Globus pallidus (tissue), 1 donor: ENCODE results near the gene IL17D.
"Not testable (repeated sequence)": the region's sequence is repeated elsewhere in the genome, so short reads cannot be mapped to it uniquely, and the experiment has no call there.

Source experiments
- DNase-seq: peaks from one replicate; pipeline ENCODE4 v3.0.0-alpha.2; 2015; ENCODE audit warnings: low spot score

The IL17D gene

GRCh38 chr13:20719783-20720182, 16.3 kb downstream of the IL17D start:
- no peak for DNase-seq

DNA sequence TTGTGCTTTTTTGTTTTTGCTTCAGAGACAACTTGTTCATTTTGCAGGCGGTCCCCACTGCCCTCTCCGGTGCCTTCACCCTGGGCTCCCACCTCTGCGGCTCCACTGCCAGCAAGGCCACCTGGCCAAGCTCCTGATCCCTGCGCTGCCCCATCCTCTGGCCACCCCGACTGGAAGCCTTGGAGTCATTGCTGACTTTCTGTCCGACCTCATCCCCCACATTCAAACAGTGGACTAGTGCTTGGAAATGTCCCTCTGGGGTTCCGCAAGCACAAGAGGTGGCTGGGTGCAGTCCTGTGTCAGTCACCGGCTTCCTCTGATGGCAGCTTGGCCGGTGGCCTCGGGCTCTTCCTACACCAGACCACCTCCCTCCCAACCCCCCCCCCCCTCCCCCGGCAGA, 17.0 kb downstream of the IL17D start:
- DNase-seq, result no peak

DNA sequence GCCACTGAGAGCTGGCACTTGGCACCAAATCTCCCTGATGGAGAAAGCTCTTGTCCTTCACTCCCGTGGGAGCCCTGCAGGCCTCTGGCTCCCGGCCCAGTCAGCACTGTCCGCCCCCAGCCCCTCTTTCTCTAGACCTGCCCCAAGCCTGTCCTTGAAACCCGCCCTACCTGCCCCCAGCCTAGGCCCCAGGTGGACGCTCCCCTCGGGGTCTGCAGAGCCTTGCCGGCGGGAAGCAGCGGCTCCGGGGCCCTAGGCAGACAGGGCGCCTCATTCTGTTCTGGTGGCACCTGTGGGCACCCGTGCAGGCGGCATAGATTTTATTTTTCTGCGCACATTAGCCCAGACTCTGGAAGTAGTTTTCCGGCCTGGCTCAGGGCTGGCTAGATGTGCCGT, 17.6 kb downstream of the IL17D start:
- DNase-seq, result no peak

DNA sequence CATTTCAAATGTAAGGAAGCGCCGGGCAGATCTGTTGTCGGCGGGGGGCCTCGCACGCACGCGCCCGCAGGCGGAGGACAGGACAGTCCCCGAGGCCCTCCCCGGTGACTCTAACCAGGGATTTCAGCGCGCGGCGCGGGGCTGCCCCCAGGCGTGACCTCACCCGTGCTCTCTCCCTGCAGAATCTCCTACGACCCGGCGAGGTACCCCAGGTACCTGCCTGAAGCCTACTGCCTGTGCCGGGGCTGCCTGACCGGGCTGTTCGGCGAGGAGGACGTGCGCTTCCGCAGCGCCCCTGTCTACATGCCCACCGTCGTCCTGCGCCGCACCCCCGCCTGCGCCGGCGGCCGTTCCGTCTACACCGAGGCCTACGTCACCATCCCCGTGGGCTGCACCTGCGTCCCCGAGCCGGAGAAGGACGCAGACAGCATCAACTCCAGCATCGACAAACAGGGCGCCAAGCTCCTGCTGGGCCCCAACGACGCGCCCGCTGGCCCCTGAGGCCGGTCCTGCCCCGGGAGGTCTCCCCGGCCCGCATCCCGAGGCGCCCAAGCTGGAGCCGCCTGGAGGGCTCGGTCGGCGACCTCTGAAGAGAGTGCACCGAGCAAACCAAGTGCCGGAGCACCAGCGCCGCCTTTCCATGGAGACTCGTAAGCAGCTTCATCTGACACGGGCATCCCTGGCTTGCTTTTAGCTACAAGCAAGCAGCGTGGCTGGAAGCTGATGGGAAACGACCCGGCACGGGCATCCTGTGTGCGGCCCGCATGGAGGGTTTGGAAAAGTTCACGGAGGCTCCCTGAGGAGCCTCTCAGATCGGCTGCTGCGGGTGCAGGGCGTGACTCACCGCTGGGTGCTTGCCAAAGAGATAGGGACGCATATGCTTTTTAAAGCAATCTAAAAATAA, 18.2 kb downstream of the IL17D start:
- no peak for DNase-seq

GRCh38 chr13:20727856-20728255, 24.4 kb downstream of the IL17D start:
- no peak for DNase-seq

GRCh38 chr13:20728579-20729311, 25.2 kb downstream of the IL17D start:
- DNase-seq, result no peak

DNA sequence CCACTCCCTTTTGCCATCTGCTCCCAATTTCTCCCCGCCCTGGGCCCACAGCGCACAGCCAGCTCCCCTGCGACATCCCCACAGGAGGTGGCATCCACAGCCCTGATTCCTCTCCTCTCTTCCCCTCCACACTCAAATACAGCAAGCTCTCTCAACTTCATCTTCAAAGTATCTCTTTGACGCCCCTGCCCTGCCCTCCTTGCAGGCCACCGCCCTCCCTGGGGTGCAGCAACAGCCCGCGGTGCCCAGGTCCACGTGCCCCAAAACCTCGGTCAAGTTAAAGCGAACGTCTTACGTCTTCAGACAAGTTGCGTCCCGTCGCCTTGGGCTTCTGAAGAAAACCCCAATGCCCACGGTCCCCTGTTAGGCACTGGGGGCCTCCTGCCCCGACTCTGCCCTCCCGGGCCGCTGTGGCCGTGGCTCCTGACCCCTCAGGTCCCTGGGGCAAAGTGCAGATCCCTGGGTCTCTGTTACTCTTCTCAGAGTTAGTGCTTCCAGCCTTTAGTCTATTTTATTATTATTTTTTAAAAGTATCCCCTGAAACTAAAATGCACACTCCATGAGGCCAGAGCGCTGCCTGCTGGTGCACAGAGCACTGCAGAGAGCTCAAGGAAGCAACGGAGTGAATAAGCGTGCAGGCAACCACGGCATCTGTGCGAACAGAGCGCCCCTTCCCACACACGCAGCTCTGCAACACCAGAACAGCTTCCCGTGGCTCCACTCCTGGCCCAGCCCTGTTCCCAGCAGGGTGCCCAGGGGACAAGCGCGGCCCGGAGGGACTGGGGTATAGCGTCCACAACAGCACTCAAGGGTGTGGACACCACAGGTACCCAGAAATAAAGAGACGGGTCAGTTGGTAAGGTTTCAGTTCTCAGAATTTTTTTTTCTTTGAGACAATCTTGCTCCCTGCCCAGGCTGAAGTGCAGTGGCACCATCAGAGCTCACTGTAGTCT, 26.4 kb downstream of the IL17D start:
- DNase-seq, result no peak

DNA sequence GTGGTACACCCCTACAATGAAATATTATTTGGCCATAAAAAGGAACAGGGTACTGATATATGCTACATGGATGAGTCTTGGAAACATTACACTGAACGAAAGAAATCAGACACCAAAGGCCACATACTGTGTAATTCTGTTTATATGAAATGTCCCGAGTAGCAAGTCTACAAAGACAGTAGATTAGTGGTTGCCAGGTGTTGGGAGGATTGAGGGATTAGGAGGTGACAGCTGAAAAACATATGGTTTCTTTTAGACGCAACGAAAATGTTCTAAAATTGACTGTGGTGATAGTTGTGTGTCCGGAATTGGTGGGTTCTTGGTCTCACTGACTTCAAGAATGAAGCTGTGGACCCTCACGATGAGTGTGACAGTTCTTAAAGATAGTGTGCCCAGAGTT, 35.1 kb downstream of the IL17D start:
- DNase-seq, result no peak

- no peak for DNase-seq
Measured at GRCh38 chr13:20740021-20740420, 36.5 kb downstream of the IL17D start.

- DNase-seq, result not testable (repeated sequence)
Measured at GRCh38 chr13:20743830-20744404, 40.4 kb downstream of the IL17D start.

- no peak for DNase-seq
Measured at GRCh38 chr13:20749377-20749776, 45.9 kb downstream of the IL17D start.

DNA sequence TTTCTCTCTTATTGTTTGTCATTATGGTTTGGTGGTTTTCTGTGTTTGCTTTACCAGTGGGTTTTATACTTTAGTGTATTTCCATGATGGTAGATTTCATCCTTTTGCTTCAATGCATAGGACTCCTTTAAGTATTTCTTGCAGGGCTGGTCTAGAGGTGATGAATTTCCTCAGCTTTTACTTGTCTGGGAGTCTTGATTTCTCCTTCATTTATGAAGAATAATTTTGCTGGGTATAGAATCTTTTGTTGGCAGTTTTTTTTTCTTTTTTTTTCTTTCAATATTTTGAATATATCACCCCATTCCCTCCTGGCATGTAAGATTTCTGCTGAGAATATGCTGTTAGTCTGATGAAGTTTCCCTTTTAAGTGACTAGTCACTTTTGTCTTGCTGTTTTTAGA, 50.5 kb downstream of the IL17D start:
- DNase-seq, result no peak

GRCh38 chr13:20760872-20761271, 57.4 kb downstream of the IL17D start:
- DNase-seq, result no peak

DNA sequence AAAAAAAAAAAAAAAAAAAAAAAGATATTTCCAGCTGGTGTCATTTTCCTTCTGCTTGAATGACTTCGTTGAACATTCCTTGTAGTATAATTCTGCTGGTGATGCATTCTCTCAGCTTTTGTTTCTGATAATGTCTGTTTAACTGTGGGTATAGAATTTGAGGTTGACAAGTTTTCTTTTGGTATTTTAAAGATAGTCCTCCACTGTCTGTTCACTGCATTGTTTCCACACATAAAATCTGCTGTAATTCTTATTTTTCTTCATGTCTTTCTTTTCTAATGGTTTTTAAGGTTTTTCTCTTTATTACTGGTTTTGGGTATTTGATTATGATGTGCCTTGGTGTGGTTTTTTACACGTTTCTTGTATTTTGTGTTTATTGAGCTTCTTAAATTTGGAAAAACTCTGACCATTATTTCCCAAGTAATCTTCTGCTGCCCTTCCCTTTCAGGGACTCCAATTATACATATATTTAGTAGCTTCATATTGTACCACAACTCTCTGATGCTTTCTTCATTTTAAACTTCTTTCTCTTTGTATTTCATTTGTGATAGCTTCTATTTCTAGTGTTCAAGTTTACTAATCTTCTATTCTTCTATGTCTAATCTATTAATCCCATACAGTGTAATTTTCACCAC, 63.9 kb downstream of the IL17D start:
- DNase-seq, result no peak

DNA sequence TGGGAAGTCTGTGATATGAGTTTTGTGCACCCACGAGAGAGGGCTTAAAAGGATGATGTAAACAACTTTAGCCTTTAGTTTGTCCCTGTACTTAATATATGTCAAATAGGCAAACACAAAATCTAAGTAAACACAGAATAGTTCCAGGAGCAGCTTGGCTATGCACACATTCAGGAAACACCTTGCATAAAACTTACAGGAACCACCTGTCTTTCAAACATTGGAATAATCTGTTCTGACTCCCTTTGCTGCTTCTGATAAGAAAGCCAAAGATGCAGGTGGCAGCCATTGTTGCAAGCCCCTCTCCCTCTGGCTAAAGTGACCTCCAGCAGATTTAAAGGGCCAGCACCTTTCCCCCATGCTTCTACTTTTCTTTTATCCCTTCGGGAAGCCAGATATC, 65.6 kb downstream of the IL17D start:
- DNase-seq, result no peak

DNA sequence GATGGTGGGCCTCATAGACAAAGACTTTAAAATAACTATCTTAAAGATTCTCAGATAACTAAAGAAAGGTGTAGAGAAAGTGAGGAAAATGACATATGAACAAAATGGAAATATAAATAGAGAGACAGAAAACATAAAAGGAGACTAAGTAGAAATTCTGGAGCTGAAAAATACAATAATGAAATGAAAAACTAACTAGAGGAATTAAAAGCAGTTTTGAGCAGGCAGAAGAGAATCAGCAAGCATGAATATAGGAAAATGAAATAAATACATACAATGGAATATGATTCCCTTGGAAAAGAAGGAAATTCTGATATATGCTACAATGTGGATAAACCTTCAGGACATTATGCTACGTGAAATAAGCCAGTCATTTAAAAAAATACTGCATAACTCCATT, 66.3 kb downstream of the IL17D start:
- no peak for DNase-seq
